B cell (primary cell): ENCODE results near the gene PDHX. TPM values are rescaled to one million over a fixed set of nuclear protein-coding genes. Genes with fewer than 3 reads are reported as not detected.
"Not testable (repeated sequence)": the region's sequence is repeated elsewhere in the genome, so short reads cannot be mapped to it uniquely, and the experiment has no call there.

Experiments
- ATAC-seq: fragments of 200-7000 bp; cut with Tn5 transposase; one replicate; pipeline ENCODE4 v1.10.0; 2021; ENCODE audit warnings: low read depth, mild to moderate bottlenecking, moderate number of reproducible peaks, moderate library complexity
- CTCF ChIA-PET: fragments of 350-600 bp; sonication (Branson Sonifier 250); formaldehyde crosslinking; loops from one replicate; lab custom pipeline; 2021; ENCODE audit warnings: antibody characterized with exemption, inconsistent platforms; lab: Charles Lee
- POLR2A ChIA-PET: fragments of 350-600 bp; sonication (Branson Sonifier 250); formaldehyde crosslinking; loops from one replicate; lab custom pipeline; 2021; ENCODE audit warnings: antibody characterized with exemption; lab: Charles Lee
- DNase-seq: peaks from one replicate; pipeline ENCODE4 v3.0.0; 2013
- H2AFZ ChIP-seq: 2 replicates; pipeline ENCODE4 v1.6.1; 2012; ENCODE audit warnings: mild to moderate bottlenecking, low read depth, low read length; ENCODE audit not compliant: insufficient read depth, poor library complexity, severe bottlenecking
- H3K27ac ChIP-seq, 2 donors: 1 replicate in 1 of 2; 2 replicates in 1 of 2; pipeline ENCODE4 v1.5.1; 2012 to 2013; ENCODE audit warnings: low read length in 2 of 2, mild to moderate bottlenecking in 2 of 2, moderate library complexity in 1 of 2
- H3K27me3 ChIP-seq, 4 experiments: fragments of 200-600 bp in 1 of 4; sonication (generic) in 1 of 4; replicated peaks in 1 of 4; 1 replicate in 2 of 4; 2 replicates in 2 of 4; pipeline versions ENCODE4 v1.6.1 to v1.7.0; 2013 to 2016; ENCODE audit warnings: low read length in 3 of 4, mild to moderate bottlenecking in 2 of 4, mixed read lengths in 1 of 4, moderate library complexity in 1 of 4; ENCODE audit not compliant: insufficient read depth in 4 of 4, control insufficient read depth in 3 of 4; ENCODE audit errors: control extremely low read depth in 1 of 4
- H3K36me3 ChIP-seq, 2 experiments: replicated peaks in 1 of 2; 1 replicate in 1 of 2; 2 replicates in 1 of 2; pipeline versions ENCODE4 v1.6.1 to v1.7.1; 2013; ENCODE audit warnings: low read length in 1 of 2; ENCODE audit not compliant: insufficient read depth in 2 of 2, control insufficient read depth in 1 of 2; ENCODE audit errors: control extremely low read depth in 1 of 2, extremely low read depth in 1 of 2
- H3K4me1 ChIP-seq, 2 donors: fragments of 200-600 bp in 1 of 2; sonication (generic) in 1 of 2; 1 replicate in 1 of 2; 2 replicates in 1 of 2; pipeline versions ENCODE4 v1.5.1 to v1.6.1; 2013 to 2017; ENCODE audit warnings: low read length in 2 of 2; ENCODE audit not compliant: control insufficient read depth in 2 of 2, insufficient read depth in 2 of 2
- H3K4me2 ChIP-seq: replicated peaks from 2 replicates; pipeline ENCODE3; 2012; ENCODE audit warnings: mild to moderate bottlenecking, low read depth, low read length; ENCODE audit not compliant: poor library complexity, severe bottlenecking
- H3K4me3 ChIP-seq, 5 experiments: fragments of 200-600 bp in 1 of 5; sonication (generic) in 1 of 5; 1 replicate in 3 of 5; 2 replicates in 2 of 5; pipeline versions ENCODE4 v1.5.1 to v1.7.0; 2011 to 2016; ENCODE audit warnings: low read length in 4 of 5, mild to moderate bottlenecking in 4 of 5, low read depth in 2 of 5, control low read depth in 1 of 5, moderate library complexity in 1 of 5; ENCODE audit not compliant: insufficient read depth in 1 of 5; ENCODE audit errors: control extremely low read depth in 1 of 5, extremely low read depth in 1 of 5
- H3K79me2 ChIP-seq: fragments of 200-600 bp; sonication (generic); one replicate; pipeline ENCODE4 v1.6.0; 2016; ENCODE audit warnings: low read length; ENCODE audit not compliant: control insufficient read depth, insufficient read depth
- H3K9ac ChIP-seq: fragments of 200-600 bp; sonication (generic); 2 replicates; pipeline ENCODE4 v1.6.1; 2017; ENCODE audit warnings: mild to moderate bottlenecking, low read length, moderate library complexity
- H3K9me3 ChIP-seq, 3 donors: one replicate each; pipeline versions ENCODE4 v1.6.1 to v1.7.1; 2013; ENCODE audit warnings: low read length in 2 of 3; ENCODE audit not compliant: control insufficient read depth in 2 of 3, insufficient read depth in 1 of 3; ENCODE audit errors: control extremely low read depth in 1 of 3
- H4K20me1 ChIP-seq: 2 replicates; pipeline ENCODE4 v1.6.0; 2012; ENCODE audit warnings: mild to moderate bottlenecking, low read length; ENCODE audit not compliant: insufficient read depth, control insufficient read depth, poor library complexity, severe bottlenecking
- H3K27ac Mint-ChIP-seq: one replicate; pipeline ENCODE4 v1.8.0; 2021; ENCODE audit warnings: mixed read lengths
- H3K27me3 Mint-ChIP-seq: one replicate; pipeline ENCODE4 v1.8.0; 2021; ENCODE audit warnings: mixed read lengths
- H3K4me1 Mint-ChIP-seq: one replicate; pipeline ENCODE4 v1.8.0; 2021; ENCODE audit warnings: mixed read lengths
- H3K4me3 Mint-ChIP-seq: one replicate; pipeline ENCODE4 v1.8.0; 2021; ENCODE audit warnings: mixed read lengths
- H3K9me3 Mint-ChIP-seq: one replicate; pipeline ENCODE4 v1.8.0; 2022; ENCODE audit warnings: mixed read lengths; ENCODE audit not compliant: insufficient read depth
- EZH2 ChIP-seq: IDR thresholded peaks from 2 replicates; pipeline ENCODE4 v1.6.1; 2012; ENCODE audit warnings: borderline replicate concordance, low read depth, mild to moderate bottlenecking, moderate library complexity, low read length; ENCODE audit not compliant: insufficient read depth, poor library complexity, severe bottlenecking
- WGBS: methylation state at CpG from one replicate; pipeline ENCODE4 v1.1.5; 2013; ENCODE audit warnings: missing lambda C conversion rate; ENCODE audit not compliant: insufficient coverage; 5-methylcytosine and 5-hydroxymethylcytosine counted together
- intact Hi-C: fragments of 100-400 bp; cut with micrococcal nuclease; formaldehyde crosslinking; loops from one replicate; pipeline ENCODE4 v1.10.0; 2022
- polyA plus RNA-seq: library from polyadenylated mRNA; depleted of rRNA; stranded (reverse); fragments of >200 nt; gene quantifications from 2 replicates; pipeline ENCODE4 v1.2.3, GENCODE V29; 2012
- total RNA-seq, 2 donors: library from RNA; stranded (reverse); fragments of 120-200 nt in 1 of 2; gene quantifications; 1 replicate in 1 of 2; 2 replicates in 1 of 2; pipeline versions ENCODE4 v1.2.3 to v1.2.4, GENCODE V29; 2013 to 2022
- TF ChIP-seq, protein P1 (sequence below): fragments of 200-600 bp; IDR thresholded peaks from one replicate; pipeline ENCODE4 v1.8.0; 2022; ENCODE audit warnings: antibody characterized with exemption, mild to moderate bottlenecking

PDHX gene
- total and polyA plus RNA-seq, 2 donors (not counting 1 experiment from before 2014, with no cell fraction given) = 6.2 to 35.4 TPM

DNA sequence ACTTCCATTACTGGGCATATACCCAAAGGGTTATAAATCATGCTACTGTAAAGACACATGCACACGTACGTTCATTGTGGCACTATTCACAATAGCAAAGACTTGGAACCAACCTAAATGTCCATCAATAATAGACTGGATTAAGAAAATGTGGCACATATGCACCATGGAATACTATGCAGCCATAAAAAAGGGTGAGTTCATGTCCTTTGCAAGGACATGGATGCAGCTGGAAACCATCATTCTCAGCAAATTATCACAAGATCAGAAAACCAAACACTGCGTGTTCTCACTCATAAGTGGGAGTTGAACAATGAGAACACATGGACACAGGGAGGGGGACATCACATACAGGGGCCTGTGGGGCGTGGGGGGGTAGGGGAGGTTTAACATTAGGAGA lies 111.6 kb downstream of the PDHX start:
- WGBS = no CpG with 5 or more reads among the region's 4 CpGs
- intact Hi-C loops, H4K20me1 ChIP-seq, H3K9ac ChIP-seq, H3K79me2 ChIP-seq, H3K4me2 ChIP-seq, H3K9me3 Mint-ChIP-seq, H3K27me3 ChIP-seq, H2AFZ ChIP-seq, H3K27ac ChIP-seq, H3K4me3 ChIP-seq, POLR2A ChIA-PET, ATAC-seq, H3K27ac Mint-ChIP-seq, H3K36me3 ChIP-seq, H3K27me3 Mint-ChIP-seq, H3K9me3 ChIP-seq, DNase-seq, H3K4me3 Mint-ChIP-seq: not testable (repeated sequence)
- CTCF ChIA-PET = interaction anchor here (1.3 to 1.6 kb wide), 2 partner anchors 12 to 31 kb away, joined by 3 to 4 read pairs; no protein-coding TSS in a partner anchor
- peaks cover 29% of the 10 kb centered on the region for H3K4me1 Mint-ChIP-seq
- H3K4me1 ChIP-seq = peaks cover 13 to 19% of the 10 kb centered on the region in 2 donors

DNA sequence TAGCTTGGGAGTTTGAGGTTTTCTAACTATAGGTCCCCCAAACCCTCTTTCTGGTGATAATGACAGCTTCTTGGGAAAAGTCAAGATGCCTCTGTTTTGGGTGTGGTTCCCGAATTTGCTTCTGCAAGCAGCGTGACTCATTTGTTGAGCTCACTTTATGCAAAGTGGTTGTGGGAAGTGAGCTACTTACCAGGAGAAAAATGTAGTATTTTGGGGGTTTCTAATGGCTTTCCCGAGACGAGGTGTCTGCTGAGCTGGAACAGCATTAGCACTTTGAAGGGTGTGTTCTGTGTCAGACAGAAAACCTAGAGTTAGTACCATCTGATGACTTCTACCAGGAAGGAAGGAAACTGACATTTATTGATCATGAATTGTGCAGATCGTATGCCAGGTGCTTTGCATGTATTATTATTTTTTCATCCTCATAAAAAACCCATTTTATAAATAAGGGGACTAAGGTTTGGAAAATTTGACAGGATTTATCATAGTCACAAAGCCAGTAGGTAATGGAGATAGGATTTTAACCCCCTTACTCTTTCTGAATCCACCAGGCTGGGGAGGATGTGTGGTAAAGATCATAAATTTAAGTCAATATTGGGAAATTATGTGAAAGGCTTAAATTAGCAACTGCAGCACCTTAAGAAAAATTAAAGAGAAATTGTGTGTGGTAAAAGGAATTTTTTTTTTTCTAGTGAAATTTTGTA lies 113.7 kb downstream of the PDHX start:
- H3K4me3 ChIP-seq = peak overlapping the region in 1 of 5 experiments; percentile 4
- intact Hi-C loops = loop anchor here (1.0 to 2.0 kb wide), 2 partner anchors 10 to 17 kb away; no protein-coding TSS in a partner anchor
- peaks cover 29% of the 10 kb centered on the region for H3K4me1 Mint-ChIP-seq
- WGBS = 38% methylated on average over 2 of the region's 5 CpGs
- DNase-seq = peak; percentile 60
- peak overlapping the region; percentile 13 for H2AFZ ChIP-seq
- H3K4me3 Mint-ChIP-seq = peak overlapping the region; percentile 75
- peak overlapping the region in 1 of 2 donors; percentile 21 for H3K27ac ChIP-seq
- peak overlapping the region; percentile 3 for H3K9ac ChIP-seq
- no peaks in the 10 kb centered on the region for H3K9me3 ChIP-seq
- no peaks in the 10 kb centered on the region for H3K79me2 ChIP-seq
- H3K4me1 ChIP-seq = peaks cover 13 to 19% of the 10 kb centered on the region in 2 donors
- H3K9me3 Mint-ChIP-seq = peaks cover 4% of the 10 kb centered on the region
- H3K27me3 ChIP-seq = no peaks in the 10 kb centered on the region
- peak overlapping the region; percentile 48 for H3K4me2 ChIP-seq
- no peak for TF ChIP-seq EZH2
- TF ChIP-seq, protein P1, sequence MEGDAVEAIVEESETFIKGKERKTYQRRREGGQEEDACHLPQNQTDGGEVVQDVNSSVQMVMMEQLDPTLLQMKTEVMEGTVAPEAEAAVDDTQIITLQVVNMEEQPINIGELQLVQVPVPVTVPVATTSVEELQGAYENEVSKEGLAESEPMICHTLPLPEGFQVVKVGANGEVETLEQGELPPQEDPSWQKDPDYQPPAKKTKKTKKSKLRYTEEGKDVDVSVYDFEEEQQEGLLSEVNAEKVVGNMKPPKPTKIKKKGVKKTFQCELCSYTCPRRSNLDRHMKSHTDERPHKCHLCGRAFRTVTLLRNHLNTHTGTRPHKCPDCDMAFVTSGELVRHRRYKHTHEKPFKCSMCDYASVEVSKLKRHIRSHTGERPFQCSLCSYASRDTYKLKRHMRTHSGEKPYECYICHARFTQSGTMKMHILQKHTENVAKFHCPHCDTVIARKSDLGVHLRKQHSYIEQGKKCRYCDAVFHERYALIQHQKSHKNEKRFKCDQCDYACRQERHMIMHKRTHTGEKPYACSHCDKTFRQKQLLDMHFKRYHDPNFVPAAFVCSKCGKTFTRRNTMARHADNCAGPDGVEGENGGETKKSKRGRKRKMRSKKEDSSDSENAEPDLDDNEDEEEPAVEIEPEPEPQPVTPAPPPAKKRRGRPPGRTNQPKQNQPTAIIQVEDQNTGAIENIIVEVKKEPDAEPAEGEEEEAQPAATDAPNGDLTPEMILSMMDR = no peak
- H3K36me3 ChIP-seq = no peaks in the 10 kb centered on the region
- peak overlapping the region; percentile 81 for H3K27ac Mint-ChIP-seq
- POLR2A ChIA-PET = interaction anchor here (0.7 to 1.7 kb wide), 3 partner anchors 15 to 290 kb away, joined by 3 to 6 read pairs (median 6); no protein-coding TSS in a partner anchor
- no peaks in the 10 kb centered on the region for H3K27me3 Mint-ChIP-seq
- peak; percentile 67 for ATAC-seq
- CTCF ChIA-PET = interaction anchor here (0.9 to 2.2 kb wide), 10 partner anchors 13 to 207 kb away, joined by 3 to 9 read pairs (median 4); no protein-coding TSS in a partner anchor
- H4K20me1 ChIP-seq = no peaks in the 10 kb centered on the region
